ENCODE measurements around the gene QRICH1. TPM values are rescaled to one million over a fixed set of nuclear protein-coding genes. Genes with fewer than 3 reads are reported as not detected.
A peak's percentile ranks its signal among the peaks of the same experiment; 100 is the strongest.

The QRICH1 gene
- total and polyA plus RNA-seq, 2 of the 13 experiments (the other 11 are each of a cell fraction or from before 2014, with no cell fraction given), result 52.6 to 102 TPM

DNA sequence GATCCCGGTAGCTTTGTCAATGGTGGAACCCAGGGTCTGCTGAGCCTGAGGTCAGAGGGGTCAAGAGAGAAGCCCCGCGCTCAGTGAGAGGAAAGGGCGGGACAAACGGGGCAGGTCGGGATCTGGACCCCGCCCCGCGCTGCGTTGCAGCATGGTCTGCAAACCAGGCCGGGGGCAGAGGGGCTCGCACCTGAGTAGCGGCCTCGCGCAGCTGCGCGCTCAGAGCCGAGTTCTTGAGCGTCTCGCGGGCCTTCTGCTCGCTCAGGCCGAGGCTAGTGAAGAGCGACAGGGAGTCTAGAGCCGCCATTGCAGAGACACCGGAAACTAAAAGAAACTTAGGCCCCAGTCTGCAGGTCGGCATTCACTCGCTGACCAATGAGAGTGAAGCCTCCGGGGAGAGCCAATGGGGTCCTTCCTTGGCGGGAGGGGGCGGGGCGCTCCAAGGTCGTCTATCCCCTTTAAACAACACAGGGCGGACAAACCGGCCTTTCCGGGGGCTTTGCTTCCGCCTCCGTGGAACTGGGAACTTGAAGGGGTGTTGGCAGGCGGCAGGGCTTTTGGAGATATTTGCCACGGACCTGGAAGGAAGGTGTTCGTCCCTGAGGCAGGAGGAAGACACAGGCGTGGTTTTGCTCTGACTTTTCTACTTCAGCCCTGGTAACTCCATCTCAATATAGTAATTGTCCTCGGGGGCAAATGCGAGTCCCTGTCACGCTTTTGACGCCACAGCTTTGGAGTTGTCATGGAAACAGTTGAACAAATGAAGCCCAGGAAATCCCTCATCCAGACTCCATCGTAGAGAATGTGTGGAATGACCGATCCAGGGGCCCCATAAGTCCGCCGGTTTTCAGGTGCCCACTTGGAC, 10.8 kb upstream of the QRICH1 start, which contains the start of gene QARS1 (continued):
- 0 out of 2 replicates have a peak, but pooled peaks have one; percentile 61 for TF ChIP-seq GLI4 (CRISPR knock-in tag; IDR thresholded peaks at IDR 0.05; ENCODE audit: borderline replicate concordance)
- peak; percentile 57; the same call in 1 of the 2 replicates for TF ChIP-seq RFX3 (CRISPR knock-in tag; IDR thresholded peaks at IDR 0.05)
- no peak for TF ChIP-seq CHCHD3 (CRISPR knock-in tag; IDR thresholded peaks at IDR 0.05)
- 0 out of 2 replicates have a peak, but pooled peaks have one; percentile 60 for TF ChIP-seq ZNF782 (CRISPR knock-in tag; IDR thresholded peaks at IDR 0.05; ENCODE audit: borderline replicate concordance)
- TF ChIP-seq HDAC1 (CRISPR knock-in tag; IDR thresholded peaks at IDR 0.05), result peak; percentile 75
- TF ChIP-seq ZNF569 (CRISPR knock-in tag; IDR thresholded peaks at IDR 0.05; ENCODE audit: borderline replicate concordance), result 0 out of 2 replicates have a peak, but pooled peaks have one; percentile 1
- TF ChIP-seq RARG (CRISPR knock-in tag; IDR thresholded peaks at IDR 0.05; ENCODE audit: low read depth), result no peak
- TF ChIP-seq ZNF136 (CRISPR knock-in tag; IDR thresholded peaks at IDR 0.05; ENCODE audit: low read depth), result 0 out of 2 replicates have a peak, but pooled peaks have one; percentile 86
- peak; percentile 91 for TF ChIP-seq ZNF709 (CRISPR knock-in tag; IDR thresholded peaks at IDR 0.05)
- TF ChIP-seq MTA1 (CRISPR knock-in tag; IDR thresholded peaks at IDR 0.05; ENCODE audit: borderline replicate concordance), result no peak
- TF ChIP-seq ZNF234 (CRISPR knock-in tag; conservative IDR thresholded peaks at IDR 0.05), result 0 out of 2 replicates have a peak, but pooled peaks have one; percentile 19
- peak; percentile 51 for TF ChIP-seq ZBTB7A (CRISPR knock-in tag; IDR thresholded peaks at IDR 0.05)
- TF ChIP-seq, protein P1, sequence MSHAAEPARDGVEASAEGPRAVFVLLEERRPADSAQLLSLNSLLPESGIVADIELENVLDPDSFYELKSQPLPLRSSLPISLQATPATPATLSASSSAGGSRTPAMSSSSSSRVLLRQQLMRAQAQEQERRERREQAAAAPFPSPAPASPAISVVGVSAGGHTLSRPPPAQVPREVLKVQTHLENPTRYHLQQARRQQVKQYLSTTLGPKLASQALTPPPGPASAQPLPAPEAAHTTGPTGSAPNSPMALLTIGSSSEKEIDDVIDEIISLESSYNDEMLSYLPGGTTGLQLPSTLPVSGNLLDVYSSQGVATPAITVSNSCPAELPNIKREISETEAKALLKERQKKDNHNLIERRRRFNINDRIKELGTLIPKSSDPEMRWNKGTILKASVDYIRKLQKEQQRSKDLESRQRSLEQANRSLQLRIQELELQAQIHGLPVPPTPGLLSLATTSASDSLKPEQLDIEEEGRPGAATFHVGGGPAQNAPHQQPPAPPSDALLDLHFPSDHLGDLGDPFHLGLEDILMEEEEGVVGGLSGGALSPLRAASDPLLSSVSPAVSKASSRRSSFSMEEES (CRISPR knock-in tag; IDR thresholded peaks at IDR 0.05), result peak; percentile 54
- 0 out of 2 replicates have a peak, but pooled peaks have one; percentile 6 for TF ChIP-seq KDM4B (CRISPR knock-in tag; IDR thresholded peaks at IDR 0.05)
- TF ChIP-seq ZNF772 (CRISPR knock-in tag; IDR thresholded peaks at IDR 0.05), result 0 out of 2 replicates have a peak, but pooled peaks have one; percentile 23
- TF ChIP-seq ZNF83 (CRISPR knock-in tag; IDR thresholded peaks at IDR 0.05; ENCODE audit: borderline replicate concordance), result no peak
- peak; percentile 90 for TF ChIP-seq KDM5A (IDR thresholded peaks at IDR 0.05; ENCODE audit: borderline replicate concordance, low read length)
- no peak for TF ChIP-seq KLF12 (CRISPR knock-in tag; IDR thresholded peaks at IDR 0.05; ENCODE audit: borderline replicate concordance)
- TF ChIP-seq ZNF761 (CRISPR knock-in tag; conservative IDR thresholded peaks at IDR 0.05), result peak; percentile 78; the same call in 1 of the 2 replicates
- TF ChIP-seq ZZZ3 (CRISPR knock-in tag; IDR thresholded peaks at IDR 0.05; ENCODE audit: borderline replicate concordance), result peak; percentile 52; the same call in 1 of the 2 replicates
- 0 out of 2 replicates have a peak, but pooled peaks have one; percentile 75 for TF ChIP-seq ZNF510 (CRISPR knock-in tag; IDR thresholded peaks at IDR 0.05; ENCODE audit: low read depth)
- no peak for TF ChIP-seq DPF2 (CRISPR knock-in tag; IDR thresholded peaks at IDR 0.05; ENCODE audit: borderline replicate concordance, low read depth)
- TF ChIP-seq PHF20 (CRISPR knock-in tag; IDR thresholded peaks at IDR 0.05), result peak; percentile 91

Data from HepG2 (cell line).